DND-41 (cell line): ENCODE results near the gene PDE6G.

Source experiments
- ATAC-seq: fragments of 200-7000 bp; cut with Tn5 transposase; 3 replicates; pipeline ENCODE4 v1.9.1; 2021; ENCODE audit warnings: low read depth; ENCODE audit not compliant: insufficient read depth
- DNase-seq: peaks from one replicate; pipeline ENCODE4 v3.0.0-alpha.2; 2020
- H2AFZ ChIP-seq: 2 replicates; pipeline ENCODE4 v1.6.0; 2012; ENCODE audit warnings: low read depth, low read length
- H3K27ac ChIP-seq: 2 replicates; pipeline ENCODE4 v1.5.1; 2012; ENCODE audit warnings: low read length, inconsistent platforms
- H3K27me3 ChIP-seq: fragments of 200-600 bp; sonication (generic); 2 replicates; pipeline ENCODE4 v1.6.0; 2012; ENCODE audit warnings: low read length, mild to moderate bottlenecking, inconsistent platforms; ENCODE audit not compliant: insufficient read depth, poor library complexity
- H3K36me3 ChIP-seq: 2 replicates; pipeline ENCODE4 v1.5.1; 2012; ENCODE audit warnings: low read length, inconsistent platforms; ENCODE audit not compliant: insufficient read depth
- H3K4me1 ChIP-seq: 2 replicates; pipeline ENCODE4 v1.5.1; 2012; ENCODE audit warnings: mild to moderate bottlenecking, low read length; ENCODE audit not compliant: insufficient read depth
- H3K4me2 ChIP-seq: 2 replicates; pipeline ENCODE4 v1.6.0; 2012; ENCODE audit warnings: mild to moderate bottlenecking, moderate library complexity, low read length, inconsistent platforms; ENCODE audit not compliant: insufficient read depth
- H3K4me3 ChIP-seq, 2 experiments: fragments of 200-600 bp in 1 of 2; shearing (Covaris generic) in 1 of 2; 2 replicates each; pipeline ENCODE4 v1.5.1; 2012 to 2016; ENCODE audit warnings: inconsistent platforms in 2 of 2, low read length in 2 of 2, mild to moderate bottlenecking in 2 of 2, low read depth in 1 of 2, moderate library complexity in 1 of 2
- H3K79me2 ChIP-seq: 2 replicates; pipeline ENCODE4 v1.6.0; 2012; ENCODE audit warnings: low read length, inconsistent platforms; ENCODE audit not compliant: insufficient read depth
- H3K9ac ChIP-seq: 2 replicates; pipeline ENCODE4 v1.6.0; 2012; ENCODE audit warnings: low read depth, mild to moderate bottlenecking, inconsistent platforms, low read length, moderate library complexity
- H3K9me3 ChIP-seq: 2 replicates; pipeline ENCODE4 v1.5.1; 2012; ENCODE audit warnings: low read length, moderate library complexity, mild to moderate bottlenecking, inconsistent platforms; ENCODE audit not compliant: insufficient read depth, severe bottlenecking
- H4K20me1 ChIP-seq: 2 replicates; pipeline ENCODE4 v1.6.0; 2012; ENCODE audit warnings: low read length; ENCODE audit not compliant: insufficient read depth
- EZH2 ChIP-seq: IDR thresholded peaks from 3 replicates; pipeline ENCODE4 v1.6.1; 2012; ENCODE audit warnings: borderline replicate concordance, low read depth, mild to moderate bottlenecking, moderate library complexity, low read length, inconsistent platforms; ENCODE audit not compliant: severe bottlenecking
- TF ChIP-seq, protein P1 (sequence below): IDR thresholded peaks from 2 replicates; pipeline ENCODE4 v1.5.1; 2012; ENCODE audit warnings: borderline replicate concordance, low read length, moderate library complexity, mild to moderate bottlenecking; ENCODE audit not compliant: poor library complexity, severe bottlenecking; ENCODE audit errors: extremely low read depth

PDE6G gene

DNA sequence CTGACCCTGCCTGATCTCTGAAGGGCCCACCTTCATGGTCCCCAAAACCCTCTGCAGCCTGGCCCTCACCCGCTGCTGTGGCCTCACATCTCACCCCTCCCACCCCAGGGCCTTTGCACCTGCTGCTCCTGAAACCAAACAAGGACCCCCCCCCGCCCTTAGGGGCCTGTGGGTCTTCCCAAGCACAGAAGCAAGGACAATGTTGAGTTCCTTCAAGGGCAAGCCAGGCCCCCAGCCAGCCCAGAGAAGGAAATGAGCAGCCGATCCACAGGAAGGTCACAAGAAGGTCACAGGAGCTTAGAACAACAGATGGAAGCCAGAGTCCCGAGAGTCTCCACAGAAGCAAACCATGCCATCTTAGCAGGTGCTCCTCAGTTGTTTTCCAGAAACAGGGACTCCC is 493 bp upstream of the PDE6G start:
- no peak overlapping the region for H3K27ac ChIP-seq
- no peak overlapping the region for H3K4me2 ChIP-seq
- no peaks in the 10 kb centered on the region for H3K4me1 ChIP-seq
- no peak for TF ChIP-seq EZH2
- TF ChIP-seq, protein P1, sequence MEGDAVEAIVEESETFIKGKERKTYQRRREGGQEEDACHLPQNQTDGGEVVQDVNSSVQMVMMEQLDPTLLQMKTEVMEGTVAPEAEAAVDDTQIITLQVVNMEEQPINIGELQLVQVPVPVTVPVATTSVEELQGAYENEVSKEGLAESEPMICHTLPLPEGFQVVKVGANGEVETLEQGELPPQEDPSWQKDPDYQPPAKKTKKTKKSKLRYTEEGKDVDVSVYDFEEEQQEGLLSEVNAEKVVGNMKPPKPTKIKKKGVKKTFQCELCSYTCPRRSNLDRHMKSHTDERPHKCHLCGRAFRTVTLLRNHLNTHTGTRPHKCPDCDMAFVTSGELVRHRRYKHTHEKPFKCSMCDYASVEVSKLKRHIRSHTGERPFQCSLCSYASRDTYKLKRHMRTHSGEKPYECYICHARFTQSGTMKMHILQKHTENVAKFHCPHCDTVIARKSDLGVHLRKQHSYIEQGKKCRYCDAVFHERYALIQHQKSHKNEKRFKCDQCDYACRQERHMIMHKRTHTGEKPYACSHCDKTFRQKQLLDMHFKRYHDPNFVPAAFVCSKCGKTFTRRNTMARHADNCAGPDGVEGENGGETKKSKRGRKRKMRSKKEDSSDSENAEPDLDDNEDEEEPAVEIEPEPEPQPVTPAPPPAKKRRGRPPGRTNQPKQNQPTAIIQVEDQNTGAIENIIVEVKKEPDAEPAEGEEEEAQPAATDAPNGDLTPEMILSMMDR = no peak
- H3K9me3 ChIP-seq = no peaks in the 10 kb centered on the region
- no peak overlapping the region for H3K9ac ChIP-seq
- H3K79me2 ChIP-seq = no peaks in the 10 kb centered on the region
- H4K20me1 ChIP-seq = no peaks in the 10 kb centered on the region
- no peak; the same call in 2 of the 3 replicates for ATAC-seq
- no peak for DNase-seq
- no peak overlapping the region for H3K4me3 ChIP-seq
- no peak overlapping the region for H2AFZ ChIP-seq
- no peaks in the 10 kb centered on the region for H3K36me3 ChIP-seq
- H3K27me3 ChIP-seq = no peaks in the 10 kb centered on the region

DNA sequence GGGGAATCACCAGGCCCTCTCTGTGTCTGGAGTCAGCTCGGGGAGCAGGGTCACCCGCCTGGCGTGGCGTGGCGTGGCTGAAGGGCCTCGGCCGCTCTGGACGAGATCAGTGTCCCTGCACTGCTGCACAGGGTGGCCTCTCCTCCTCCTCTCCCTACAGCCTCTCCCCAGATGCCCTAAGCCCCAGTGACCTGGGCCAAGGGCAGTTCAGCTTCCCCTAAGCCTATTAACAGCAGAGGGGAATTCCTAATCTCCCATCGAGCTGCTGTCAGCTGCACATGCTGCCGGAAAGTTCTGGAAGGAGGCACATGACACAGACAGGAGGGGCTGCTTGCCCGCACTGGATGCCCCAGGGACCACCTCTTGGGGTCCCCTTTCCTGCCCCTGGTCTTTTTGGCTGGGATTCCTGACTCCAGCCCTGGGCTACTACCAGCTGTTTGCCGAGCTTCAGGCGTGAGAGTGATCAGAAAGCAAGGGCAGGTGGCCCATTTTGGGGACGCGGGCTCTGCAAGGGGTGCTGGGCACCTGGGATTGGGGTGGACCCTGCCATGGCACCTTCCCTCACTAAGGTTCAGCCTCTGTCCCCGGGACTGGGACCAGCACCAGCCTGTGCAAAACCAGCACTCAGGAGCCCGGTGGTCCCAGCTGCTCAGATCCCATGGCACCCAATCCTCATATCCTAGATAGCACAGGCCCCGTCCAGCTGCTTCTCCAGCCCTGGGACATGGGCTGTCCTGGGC is 794 bp downstream of the PDE6G start:
- ATAC-seq (no peak), DNase-seq (no peak)
- no peak overlapping the region for H3K4me2 ChIP-seq
- no peaks in the 10 kb centered on the region for H3K27me3 ChIP-seq
- H3K79me2 ChIP-seq = no peaks in the 10 kb centered on the region
- no peaks in the 10 kb centered on the region for H3K9me3 ChIP-seq
- no peak overlapping the region for H3K4me3 ChIP-seq
- no peak overlapping the region for H3K9ac ChIP-seq
- TF ChIP-seq, protein P1 = no peak
- no peak for TF ChIP-seq EZH2
- no peak overlapping the region for H2AFZ ChIP-seq
- H3K36me3 ChIP-seq = no peaks in the 10 kb centered on the region
- H3K27ac ChIP-seq = no peak overlapping the region
- no peaks in the 10 kb centered on the region for H4K20me1 ChIP-seq
- H3K4me1 ChIP-seq = no peaks in the 10 kb centered on the region

DNA sequence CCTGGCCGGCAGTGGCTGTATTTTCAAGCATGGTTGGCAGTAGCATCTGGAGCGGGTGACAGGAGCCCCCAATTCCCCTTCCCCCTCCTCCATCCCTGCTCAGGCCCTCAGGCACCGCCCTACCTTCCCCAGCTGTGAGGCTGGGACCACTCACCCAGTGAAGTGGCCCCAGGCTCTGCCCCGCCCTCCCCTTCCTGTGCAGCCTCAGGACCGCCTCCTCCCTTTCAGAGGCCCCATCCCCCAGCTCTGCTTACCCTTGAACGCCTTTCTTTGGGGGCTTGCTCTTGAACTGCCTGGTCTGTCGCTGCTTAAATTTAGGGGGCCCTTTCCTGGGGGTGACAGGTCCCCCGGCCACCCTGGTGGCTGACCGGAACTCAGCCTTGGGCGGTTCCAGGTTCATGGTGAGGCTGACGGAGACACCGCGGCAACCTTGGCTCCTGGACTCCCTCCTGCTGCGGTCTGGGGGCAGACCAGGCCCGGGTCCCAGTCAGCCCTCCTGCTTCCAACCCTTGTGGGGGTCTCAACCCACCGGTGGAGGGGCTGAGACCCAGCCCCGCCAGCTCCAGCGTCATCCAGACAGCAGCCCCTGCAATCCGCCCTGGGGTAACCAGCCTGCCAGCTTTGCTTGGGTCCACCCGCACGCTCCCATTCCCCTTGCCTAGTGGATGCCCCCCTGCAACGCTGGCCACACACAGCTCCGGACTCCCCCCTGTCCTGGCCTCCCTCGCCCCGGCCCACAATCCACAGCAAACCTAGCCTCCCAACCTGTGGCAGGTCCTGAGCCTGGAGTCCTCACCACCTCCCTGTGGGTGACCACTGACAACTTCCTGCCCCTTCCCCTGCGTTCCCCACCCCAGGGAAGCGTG is 3.2 kb downstream of the PDE6G start:
- Histone ChIP-seq H3K9ac (no peak overlapping the region), H3K4me1 (no peaks in the 10 kb centered on the region), H3K27me3 (no peaks in the 10 kb centered on the region), H4K20me1 (no peaks in the 10 kb centered on the region), H2AFZ (no peak overlapping the region), H3K36me3 (no peaks in the 10 kb centered on the region), H3K79me2 (no peaks in the 10 kb centered on the region), H3K4me2 (no peak overlapping the region), H3K9me3 (peaks cover 2% of the 10 kb centered on the region), H3K4me3 (no peak overlapping the region), H3K27ac (no peak overlapping the region)
- DNase-seq (peak; percentile 39), ATAC-seq (peak; percentile 72; the same call in 2 of the 3 replicates)
- TF ChIP-seq EZH2 = no peak
- TF ChIP-seq, protein P1 = no peak
